CD4-positive, alpha-beta T cell (primary cell): ENCODE data around the gene XDH. TPM values are rescaled to one million over a fixed set of nuclear protein-coding genes. Genes with fewer than 3 reads are reported as not detected.

Experiments used
- ATAC-seq: fragments of 200-7000 bp; cut with Tn5 transposase; one replicate; pipeline ENCODE4 v1.10.0; 2022; ENCODE audit warnings: mild to moderate bottlenecking; ENCODE audit not compliant: poor library complexity
- CTCF ChIA-PET: fragments of 350-600 bp; sonication (Branson Sonifier 250); formaldehyde crosslinking; loops from one replicate; lab custom pipeline; 2021; ENCODE audit warnings: antibody characterized with exemption, inconsistent platforms; lab: Charles Lee
- POLR2A ChIA-PET: fragments of 350-600 bp; sonication (Branson Sonifier 250); formaldehyde crosslinking; loops from one replicate; lab custom pipeline; 2021; ENCODE audit warnings: antibody characterized with exemption, inconsistent platforms; lab: Charles Lee
- DNase-seq, 14 experiments: peaks; one replicate each; pipeline ENCODE4 v3.0.0-alpha.2; 2013 to 2020; ENCODE audit warnings: mixed read lengths in 2 of 14
- H3K27ac ChIP-seq, 2 donors: one replicate each; pipeline versions ENCODE4 v1.5.1 to v1.7.0; 2013; ENCODE audit warnings: low read length in 2 of 2, low read depth in 1 of 2, mild to moderate bottlenecking in 1 of 2
- H3K27me3 ChIP-seq, 2 experiments: 1 replicate in 1 of 2; 2 replicates in 1 of 2; pipeline versions ENCODE4 v1.6.1 to v1.7.0; 2013; ENCODE audit warnings: low read length in 2 of 2, control low read depth in 1 of 2, mild to moderate bottlenecking in 1 of 2, moderate library complexity in 1 of 2; ENCODE audit not compliant: insufficient read depth in 2 of 2, control insufficient read depth in 1 of 2
- H3K36me3 ChIP-seq: one replicate; pipeline ENCODE4 v1.6.1; 2013; ENCODE audit warnings: low read length, control low read depth; ENCODE audit not compliant: insufficient read depth
- H3K4me1 ChIP-seq: one replicate; pipeline ENCODE4 v1.6.1; 2013; ENCODE audit warnings: low read length, control low read depth; ENCODE audit not compliant: insufficient read depth
- H3K4me3 ChIP-seq: one replicate; pipeline ENCODE4 v1.5.1; 2013; ENCODE audit warnings: mild to moderate bottlenecking, low read length, moderate library complexity
- H3K9me3 ChIP-seq, 2 experiments: 1 replicate in 1 of 2; 2 replicates in 1 of 2; pipeline versions ENCODE4 v1.6.1 to v1.7.0; 2013; ENCODE audit warnings: low read length in 2 of 2, mild to moderate bottlenecking in 2 of 2, control low read depth in 1 of 2, moderate library complexity in 1 of 2; ENCODE audit not compliant: control insufficient read depth in 1 of 2, insufficient read depth in 1 of 2
- H3K27ac Mint-ChIP-seq: one replicate; pipeline ENCODE4 v1.8.0; 2020; ENCODE audit warnings: mixed read lengths
- H3K27me3 Mint-ChIP-seq: one replicate; pipeline ENCODE4 v1.8.0; 2021; ENCODE audit warnings: mixed read lengths
- H3K36me3 Mint-ChIP-seq: one replicate; pipeline ENCODE4 v1.8.0; 2021; ENCODE audit warnings: low read depth, mixed read lengths
- H3K4me1 Mint-ChIP-seq: one replicate; pipeline ENCODE4 v1.8.0; 2021; ENCODE audit warnings: low read depth, mixed read lengths
- H3K4me3 Mint-ChIP-seq: one replicate; pipeline ENCODE4 v1.8.0; 2020; ENCODE audit warnings: mild to moderate bottlenecking, mixed read lengths
- H3K9me3 Mint-ChIP-seq: one replicate; pipeline ENCODE4 v1.8.0; 2020; ENCODE audit warnings: mixed read lengths
- intact Hi-C, 2 experiments: fragments of 100-400 bp; cut with DNase I in 1 of 2; cut with micrococcal nuclease in 1 of 2; formaldehyde crosslinking; loops; one replicate each; pipeline versions ENCODE4 v1.15.1 to v1.9.0; 2023 to 2025; cut with DNase I, micrococcal nuclease
- total RNA-seq, 174 experiments: library from RNA in 2 of 174; stranded (reverse) in 2 of 174; gene quantifications; one replicate each; pipeline ENCODE4 v1.2.3 and lab custom pipeline; 2021 to 2026
- TF ChIP-seq, protein P1 (sequence below): fragments of 200-600 bp; IDR thresholded peaks from one replicate; pipeline ENCODE4 v1.8.0; 2022; ENCODE audit warnings: antibody characterized with exemption, mild to moderate bottlenecking

XDH gene
- total RNA-seq, 2 experiments from 2014 or later: 0.05 TPM; not detected in 1

DNA sequence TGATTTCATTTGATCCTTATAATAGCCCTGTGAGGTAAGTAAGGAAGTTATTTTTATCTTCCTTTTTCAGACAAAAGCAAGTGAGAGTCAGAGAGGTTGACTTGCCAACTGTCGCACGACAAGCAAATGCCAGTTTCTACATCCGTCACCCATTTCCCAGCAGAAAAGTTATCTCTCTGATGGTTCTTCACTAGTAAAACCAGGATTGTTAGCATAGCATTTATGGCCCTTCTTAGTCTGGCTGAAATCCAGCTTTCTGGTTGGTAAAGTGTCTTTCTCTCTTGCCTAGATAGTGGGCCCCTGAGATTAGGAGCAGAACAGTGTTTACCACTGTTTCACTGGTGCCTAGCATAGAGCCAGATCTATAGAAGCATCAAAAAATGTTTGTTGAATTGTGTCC is 7.1 kb upstream of the XDH start:
- Mint-ChIP-seq H3K4me3 (no peak overlapping the region), H3K27me3 (peaks cover 19% of the 10 kb centered on the region), H3K27ac (no peak overlapping the region), H3K36me3 (no peaks in the 10 kb centered on the region), H3K4me1 (peaks cover 4% of the 10 kb centered on the region), H3K9me3 (peaks cover 6% of the 10 kb centered on the region)
- no peaks in the 10 kb centered on the region for H3K27me3 ChIP-seq
- intact Hi-C loops: no loop called here
- H3K9me3 ChIP-seq: peaks cover 6 to 23% of the 10 kb centered on the region in 2 experiments
- H3K4me3 ChIP-seq: no peak overlapping the region
- POLR2A ChIA-PET: no interaction called here
- CTCF ChIA-PET: no interaction called here
- no peak for DNase-seq
- TF ChIP-seq, protein P1, sequence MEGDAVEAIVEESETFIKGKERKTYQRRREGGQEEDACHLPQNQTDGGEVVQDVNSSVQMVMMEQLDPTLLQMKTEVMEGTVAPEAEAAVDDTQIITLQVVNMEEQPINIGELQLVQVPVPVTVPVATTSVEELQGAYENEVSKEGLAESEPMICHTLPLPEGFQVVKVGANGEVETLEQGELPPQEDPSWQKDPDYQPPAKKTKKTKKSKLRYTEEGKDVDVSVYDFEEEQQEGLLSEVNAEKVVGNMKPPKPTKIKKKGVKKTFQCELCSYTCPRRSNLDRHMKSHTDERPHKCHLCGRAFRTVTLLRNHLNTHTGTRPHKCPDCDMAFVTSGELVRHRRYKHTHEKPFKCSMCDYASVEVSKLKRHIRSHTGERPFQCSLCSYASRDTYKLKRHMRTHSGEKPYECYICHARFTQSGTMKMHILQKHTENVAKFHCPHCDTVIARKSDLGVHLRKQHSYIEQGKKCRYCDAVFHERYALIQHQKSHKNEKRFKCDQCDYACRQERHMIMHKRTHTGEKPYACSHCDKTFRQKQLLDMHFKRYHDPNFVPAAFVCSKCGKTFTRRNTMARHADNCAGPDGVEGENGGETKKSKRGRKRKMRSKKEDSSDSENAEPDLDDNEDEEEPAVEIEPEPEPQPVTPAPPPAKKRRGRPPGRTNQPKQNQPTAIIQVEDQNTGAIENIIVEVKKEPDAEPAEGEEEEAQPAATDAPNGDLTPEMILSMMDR: no peak
- no peaks in the 10 kb centered on the region for H3K36me3 ChIP-seq
- ATAC-seq: no peak
- H3K27ac ChIP-seq: no peak overlapping the region
- peaks cover 2% of the 10 kb centered on the region for H3K4me1 ChIP-seq

DNA sequence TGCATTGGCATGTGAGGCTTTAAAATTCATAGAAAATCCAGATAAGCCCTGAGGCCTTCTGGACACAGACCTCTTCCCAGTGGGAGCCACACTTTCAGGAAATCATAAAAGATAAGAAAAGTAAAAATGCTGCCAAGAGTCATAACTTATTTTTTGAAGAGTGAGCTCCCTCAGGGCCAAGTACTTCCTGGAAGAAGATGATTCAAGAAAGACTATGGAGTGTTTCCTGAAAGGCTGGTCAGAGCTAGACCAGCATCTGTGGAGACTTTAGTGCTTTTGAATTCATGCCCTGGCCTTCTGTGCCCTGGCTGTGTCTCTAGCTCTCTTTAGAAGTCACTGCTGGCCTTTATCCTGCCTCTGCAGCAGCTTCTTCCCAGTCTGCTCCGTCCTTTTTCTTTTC is 6.4 kb upstream of the XDH start:
- CTCF ChIA-PET: no interaction called here
- Mint-ChIP-seq H3K27me3 (peaks cover 16% of the 10 kb centered on the region), H3K27ac (no peak overlapping the region), H3K4me1 (peaks cover 8% of the 10 kb centered on the region), H3K9me3 (peaks cover 6% of the 10 kb centered on the region), H3K4me3 (no peak overlapping the region), H3K36me3 (no peaks in the 10 kb centered on the region)
- intact Hi-C loops: no loop called here
- no peak overlapping the region for H3K4me3 ChIP-seq
- TF ChIP-seq, protein P1: no peak
- DNase-seq: no peak
- no peak overlapping the region for H3K27ac ChIP-seq
- H3K4me1 ChIP-seq: peaks cover 5% of the 10 kb centered on the region
- no peaks in the 10 kb centered on the region for H3K27me3 ChIP-seq
- peaks cover 6 to 23% of the 10 kb centered on the region in 2 experiments for H3K9me3 ChIP-seq
- no peak for ATAC-seq
- POLR2A ChIA-PET: no interaction called here
- H3K36me3 ChIP-seq: no peaks in the 10 kb centered on the region

DNA sequence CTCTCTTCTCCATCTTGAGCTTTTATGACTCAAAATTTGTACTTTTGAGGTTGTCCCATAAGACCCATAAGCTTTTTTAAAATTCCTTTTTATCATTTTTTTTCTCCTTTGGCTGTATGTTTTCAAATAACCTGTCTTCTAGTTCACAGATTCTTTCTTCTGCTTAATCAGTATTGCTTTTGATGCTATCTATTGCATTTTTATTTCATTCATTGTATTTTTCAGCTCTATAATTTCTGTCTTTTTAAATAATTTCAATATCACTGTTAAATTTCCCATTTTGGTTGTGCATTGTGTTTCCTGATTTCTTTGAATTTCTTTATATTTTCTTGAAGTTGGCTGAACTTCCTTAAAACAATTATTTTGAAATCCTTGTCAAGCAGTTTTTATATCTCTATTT is 4.8 kb upstream of the XDH start:
- ChIA-PET POLR2A (no interaction called here), CTCF (no interaction called here)
- Mint-ChIP-seq H3K4me3 (no peak overlapping the region), H3K4me1 (peaks cover 19% of the 10 kb centered on the region), H3K36me3 (no peaks in the 10 kb centered on the region), H3K27ac (no peak overlapping the region), H3K9me3 (peaks cover 6% of the 10 kb centered on the region), H3K27me3 (peaks cover 15% of the 10 kb centered on the region)
- no peak overlapping the region for H3K27ac ChIP-seq
- no peaks in the 10 kb centered on the region for H3K36me3 ChIP-seq
- no peaks in the 10 kb centered on the region for H3K27me3 ChIP-seq
- DNase-seq (no peak), ATAC-seq (no peak)
- peaks cover 6 to 23% of the 10 kb centered on the region in 2 experiments for H3K9me3 ChIP-seq
- TF ChIP-seq, protein P1: no peak
- intact Hi-C loops: no loop called here
- H3K4me1 ChIP-seq: peaks cover 9% of the 10 kb centered on the region
- H3K4me3 ChIP-seq: no peak overlapping the region
